ENCODE data around the gene PPIL4. TPM values are rescaled to one million over a fixed set of nuclear protein-coding genes. Genes with fewer than 3 reads are reported as not detected.
"Not testable (repeated sequence)": the region's sequence is repeated elsewhere in the genome, so short reads cannot be mapped to it uniquely, and the experiment has no call there.

PPIL4 gene
- total and polyA plus RNA-seq, 3 donors from 2014 or later: 13.9 to 39.4 (median 36.0) TPM

GRCh38 chr6:149470948-149471347 is 74.9 kb downstream of the PPIL4 start:
- Histone ChIP-seq H3K4me3 (no peak overlapping the region), H3K27ac (no peak overlapping the region), H3K27me3 (no peaks in the 10 kb centered on the region), H3K36me3 (ENCODE audit: low read depth, missing control alignments) (no peaks in the 10 kb centered on the region), H3K9me3 (no peaks in the 10 kb centered on the region), H3K4me1 (no peaks in the 10 kb centered on the region)
- WGBS, 2 donors: 95% methylated on average over 2 of the region's 2 CpGs
- DNase-seq: no peak
- intact Hi-C loops (cut with DNase I; ENCODE audit: low total_unique reads): no loop called here
- TF ChIP-seq POLR2A (IDR thresholded peaks at IDR 0.05): no peak
- TF ChIP-seq, protein P1, sequence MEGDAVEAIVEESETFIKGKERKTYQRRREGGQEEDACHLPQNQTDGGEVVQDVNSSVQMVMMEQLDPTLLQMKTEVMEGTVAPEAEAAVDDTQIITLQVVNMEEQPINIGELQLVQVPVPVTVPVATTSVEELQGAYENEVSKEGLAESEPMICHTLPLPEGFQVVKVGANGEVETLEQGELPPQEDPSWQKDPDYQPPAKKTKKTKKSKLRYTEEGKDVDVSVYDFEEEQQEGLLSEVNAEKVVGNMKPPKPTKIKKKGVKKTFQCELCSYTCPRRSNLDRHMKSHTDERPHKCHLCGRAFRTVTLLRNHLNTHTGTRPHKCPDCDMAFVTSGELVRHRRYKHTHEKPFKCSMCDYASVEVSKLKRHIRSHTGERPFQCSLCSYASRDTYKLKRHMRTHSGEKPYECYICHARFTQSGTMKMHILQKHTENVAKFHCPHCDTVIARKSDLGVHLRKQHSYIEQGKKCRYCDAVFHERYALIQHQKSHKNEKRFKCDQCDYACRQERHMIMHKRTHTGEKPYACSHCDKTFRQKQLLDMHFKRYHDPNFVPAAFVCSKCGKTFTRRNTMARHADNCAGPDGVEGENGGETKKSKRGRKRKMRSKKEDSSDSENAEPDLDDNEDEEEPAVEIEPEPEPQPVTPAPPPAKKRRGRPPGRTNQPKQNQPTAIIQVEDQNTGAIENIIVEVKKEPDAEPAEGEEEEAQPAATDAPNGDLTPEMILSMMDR (IDR thresholded peaks at IDR 0.05): no peak

DNA sequence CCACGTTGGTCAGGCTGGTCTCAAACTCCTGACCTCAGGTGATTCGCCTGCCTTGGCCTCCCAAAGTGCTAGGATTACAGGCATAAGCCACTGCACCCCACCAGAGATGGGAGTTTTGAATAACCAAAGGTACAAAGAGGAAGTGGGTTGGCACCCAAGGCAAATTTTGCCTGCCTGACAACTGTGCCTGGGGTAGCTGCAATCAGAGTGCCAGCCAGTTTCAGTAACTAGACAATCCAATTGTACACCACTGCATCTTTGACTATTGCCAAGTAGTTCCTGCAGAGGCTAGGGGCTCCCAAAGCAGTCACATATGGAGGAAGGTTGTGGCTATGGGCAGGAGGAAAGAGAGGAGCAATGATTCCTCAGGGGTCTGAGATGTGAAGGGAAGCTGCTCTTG is 77.7 kb downstream of the PPIL4 start:
- Histone ChIP-seq H3K27ac (no peak overlapping the region), H3K4me3 (no peak overlapping the region), H3K4me1 (no peaks in the 10 kb centered on the region), H3K36me3 (ENCODE audit: low read depth, missing control alignments) (no peaks in the 10 kb centered on the region), H3K27me3 (no peaks in the 10 kb centered on the region), H3K9me3 (no peaks in the 10 kb centered on the region)
- 94% methylated on average over 2 of the region's 2 CpGs for WGBS, 2 donors
- TF ChIP-seq POLR2A (IDR thresholded peaks at IDR 0.05): no peak
- TF ChIP-seq, protein P1 (IDR thresholded peaks at IDR 0.05): no peak
- intact Hi-C loops (cut with DNase I; ENCODE audit: low total_unique reads): no loop called here
- DNase-seq: no peak

DNA sequence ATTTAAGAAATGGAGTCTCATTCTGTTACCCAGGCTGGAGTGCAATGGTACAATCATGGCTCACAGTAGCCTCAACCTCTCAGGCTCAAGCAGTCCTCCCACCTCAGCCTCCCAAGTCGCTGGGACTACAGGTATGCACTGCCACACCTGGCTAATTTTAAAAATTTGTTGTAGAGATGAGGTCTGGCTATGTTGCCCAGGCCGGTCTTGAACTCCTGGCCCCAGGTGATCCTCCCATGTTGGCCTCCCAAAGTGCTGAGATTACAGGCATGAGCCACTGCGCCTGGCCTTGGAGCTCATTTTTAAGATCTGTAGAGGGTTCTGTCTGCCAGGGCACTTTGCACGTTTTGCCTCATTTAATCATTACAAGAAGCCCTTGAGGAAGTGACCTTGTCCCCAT is 78.6 kb downstream of the PPIL4 start:
- 74 to 81% methylated on average over 4 of the region's 4 CpGs for WGBS, 2 donors
- no peaks in the 10 kb centered on the region for H3K4me1 ChIP-seq
- H3K27me3 ChIP-seq: no peaks in the 10 kb centered on the region
- H3K36me3 ChIP-seq (ENCODE audit: low read depth, missing control alignments): no peaks in the 10 kb centered on the region
- H3K4me3 ChIP-seq: no peak overlapping the region
- intact Hi-C loops (cut with DNase I; ENCODE audit: low total_unique reads): no loop called here
- H3K27ac ChIP-seq: no peak overlapping the region
- no peak for DNase-seq
- no peaks in the 10 kb centered on the region for H3K9me3 ChIP-seq
- no peak for TF ChIP-seq POLR2A (IDR thresholded peaks at IDR 0.05)
- TF ChIP-seq, protein P1 (IDR thresholded peaks at IDR 0.05): no peak

DNA sequence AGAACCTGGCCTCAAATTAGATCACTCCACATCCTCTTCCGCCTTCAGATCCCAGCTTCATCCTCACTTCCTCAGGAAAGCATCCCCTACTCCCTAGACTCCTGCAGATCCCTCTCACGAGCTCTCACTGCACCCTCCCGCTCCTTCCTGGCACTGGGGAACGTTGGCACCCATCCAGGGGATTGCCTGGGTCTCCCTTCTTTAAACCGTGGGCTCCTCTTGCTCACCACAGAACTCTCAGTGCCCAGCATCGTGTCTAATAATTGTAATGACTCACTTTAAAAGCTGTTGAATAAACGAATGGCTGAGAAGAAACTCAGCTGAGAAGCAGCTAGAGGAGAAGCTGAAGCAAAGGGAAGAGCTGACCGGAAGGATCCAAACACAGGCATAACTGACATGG is 81.4 kb downstream of the PPIL4 start:
- H3K27ac ChIP-seq: no peak overlapping the region
- no peaks in the 10 kb centered on the region for H3K4me1 ChIP-seq
- DNase-seq: no peak
- no peaks in the 10 kb centered on the region for H3K9me3 ChIP-seq
- no peaks in the 10 kb centered on the region for H3K36me3 ChIP-seq (ENCODE audit: low read depth, missing control alignments)
- TF ChIP-seq, protein P1 (IDR thresholded peaks at IDR 0.05): no peak
- no peak for TF ChIP-seq POLR2A (IDR thresholded peaks at IDR 0.05)
- WGBS, 2 donors: 74% methylated on average over 8 of the region's 8 CpGs
- intact Hi-C loops (cut with DNase I; ENCODE audit: low total_unique reads): no loop called here
- no peaks in the 10 kb centered on the region for H3K27me3 ChIP-seq
- H3K4me3 ChIP-seq: no peak overlapping the region

DNA sequence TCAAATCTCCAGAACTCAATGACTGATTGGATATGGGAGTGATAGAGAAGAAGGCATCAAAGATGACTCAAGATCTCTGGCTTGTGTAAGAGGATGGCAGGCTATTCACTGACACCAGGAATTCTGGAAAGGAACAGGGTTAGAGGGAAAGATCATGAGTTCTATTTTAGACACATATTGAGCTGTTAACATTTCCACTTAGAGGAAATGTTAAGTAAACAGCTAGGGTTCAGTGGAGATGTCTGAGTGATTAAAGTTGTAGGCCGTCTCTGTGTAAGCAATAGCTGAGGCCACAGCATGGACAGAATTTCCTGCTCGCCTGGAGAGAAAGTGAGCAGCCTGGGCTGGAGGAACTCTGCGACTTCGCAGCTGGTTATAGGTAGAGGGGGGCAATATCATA is 82.1 kb downstream of the PPIL4 start:
- Histone ChIP-seq H3K27ac (no peak overlapping the region), H3K36me3 (ENCODE audit: low read depth, missing control alignments) (no peaks in the 10 kb centered on the region), H3K27me3 (no peaks in the 10 kb centered on the region), H3K4me3 (no peak overlapping the region), H3K9me3 (no peaks in the 10 kb centered on the region), H3K4me1 (no peaks in the 10 kb centered on the region)
- no peak for DNase-seq
- 73 to 83% methylated on average over 4 of the region's 4 CpGs for WGBS, 2 donors
- TF ChIP-seq, protein P1 (IDR thresholded peaks at IDR 0.05): no peak
- no peak for TF ChIP-seq POLR2A (IDR thresholded peaks at IDR 0.05)
- intact Hi-C loops (cut with DNase I; ENCODE audit: low total_unique reads): no loop called here

DNA sequence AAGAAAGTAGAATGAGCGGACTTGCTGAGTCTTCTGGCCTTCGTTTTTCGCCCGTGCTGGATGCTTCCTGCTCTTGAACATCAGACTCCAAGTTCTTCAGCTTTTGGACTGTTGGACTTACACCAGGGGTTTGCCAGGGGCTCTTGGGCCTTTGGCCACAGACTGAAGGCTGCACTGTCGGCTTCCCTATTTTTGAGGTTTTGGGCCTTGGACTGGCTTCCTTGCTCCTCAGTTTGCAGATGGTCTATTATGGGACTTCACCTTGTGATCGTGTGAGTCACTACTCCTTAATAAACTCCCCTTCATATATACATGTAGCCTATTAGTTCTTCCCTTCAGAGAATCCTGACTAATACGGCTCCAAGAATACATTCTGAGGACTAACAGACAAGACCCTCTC is 83.1 kb downstream of the PPIL4 start:
- 90 to 91% methylated on average over 7 of the region's 7 CpGs for WGBS, 2 donors
- H3K36me3 ChIP-seq (ENCODE audit: low read depth, missing control alignments); DNase-seq; H3K27me3 ChIP-seq; H3K4me1 ChIP-seq; intact Hi-C loops (cut with DNase I; ENCODE audit: low total_unique reads); H3K9me3 ChIP-seq; H3K4me3 ChIP-seq; H3K27ac ChIP-seq: not testable (repeated sequence)

Measured in testis (tissue), 3 donors.